ENCODE measurements around the gene TREML1. TPM values are rescaled to one million over a fixed set of nuclear protein-coding genes. Genes with fewer than 3 reads are reported as not detected.

TREML1 gene
- total and polyA plus RNA-seq, 2 of the 8 experiments (the other 6 are each of a cell fraction or from before 2014, with no cell fraction given): 0.08 TPM; not detected in 1

- Histone ChIP-seq H2BK5ac (ENCODE audit: low read depth, low read length) (no peak overlapping the region), H3K9ac (replicated peaks in 1 of 4; ENCODE audit: extremely low read depth in 1 of 4, low read depth in 3 of 4, low read length in 3 of 4) (no peak overlapping the region), H3K18ac (ENCODE audit: extremely low read depth, low read length) (no peak overlapping the region), H2AFZ (ENCODE audit: low read length) (no peak overlapping the region), H3K27ac (ENCODE audit: low read depth, low read length) (no peak overlapping the region), H3K9me3 (ENCODE audit: insufficient read depth in 2 of 2, low read depth in 1 of 2, low read length in 1 of 2) (no peaks in the 10 kb centered on the region), H3K4ac (replicated peaks; ENCODE audit: insufficient read length, low read depth, low read length) (no peak overlapping the region), H3K23ac (ENCODE audit: insufficient read length) (no peak overlapping the region), H3K79me1 (ENCODE audit: low read depth, low read length) (no peaks in the 10 kb centered on the region), H2BK15ac (ENCODE audit: low read length) (no peak overlapping the region), H4K91ac (replicated peaks; ENCODE audit: insufficient read length, low read length) (no peak overlapping the region), H3K14ac (ENCODE audit: insufficient read length) (no peak overlapping the region), H3K4me2 (ENCODE audit: insufficient read depth in 1 of 2, low read depth in 2 of 2, low read length in 2 of 2) (no peak overlapping the region), H2BK120ac (replicated peaks; ENCODE audit: low read depth, low read length) (no peak overlapping the region), H3K4me3 (ENCODE audit: extremely low read depth in 1 of 4, insufficient read depth in 2 of 4, low read depth in 3 of 4, low read length in 4 of 4) (no peak overlapping the region), H4K8ac (ENCODE audit: extremely low read depth, insufficient read depth, low read length) (no peak overlapping the region), H3K4me1 (replicated peaks in 1 of 4; ENCODE audit: control insufficient read depth in 3 of 4, insufficient read depth in 4 of 4, low read length in 3 of 4) (peaks cover 0 to 6% (median 0%) of the 10 kb centered on the region in 4 experiments; a peak in 1 of 7 replicates), H2BK12ac (ENCODE audit: low read depth, low read length) (no peak overlapping the region), H3K23me2 (ENCODE audit: low read depth, low read length) (no peaks in the 10 kb centered on the region), H4K20me1 (replicated peaks in 1 of 2; ENCODE audit: control insufficient read depth in 1 of 2, insufficient read depth in 2 of 2, low read length in 2 of 2) (no peaks in the 10 kb centered on the region), H3K56ac (replicated peaks; ENCODE audit: insufficient read length, low read depth, low read length) (no peak overlapping the region), H4K5ac (ENCODE audit: insufficient read length, low read depth, low read length) (no peak overlapping the region), H3K79me2 (ENCODE audit: control insufficient read depth in 1 of 2, insufficient read depth in 2 of 2, low read length in 2 of 2) (no peaks in the 10 kb centered on the region), H3K27me3 (replicated peaks in 1 of 4; ENCODE audit: control insufficient read depth in 3 of 4, extremely low read depth in 1 of 4, insufficient read depth in 3 of 4, low read length in 3 of 4) (no peaks in the 10 kb centered on the region), H2AK5ac (ENCODE audit: low read depth, low read length) (no peak overlapping the region), H2BK20ac (ENCODE audit: low read length) (no peak overlapping the region), H3K36me3 (ENCODE audit: control insufficient read depth in 2 of 4, insufficient read depth in 4 of 4, low read length in 3 of 4) (no peaks in the 10 kb centered on the region)
- FAIRE-seq (no peak), DNase-seq (ENCODE audit: low read depth in 1 of 2, low spot score in 2 of 2) (no peak)
- POLR2A ChIA-PET (ENCODE audit: partially characterized antibody): interaction anchor here (0.7 kb wide), 1 partner anchor 8 kb away, joined by 3 read pairs; no protein-coding TSS in a partner anchor
- no peak for TF ChIP-seq NRF1 (IDR thresholded peaks at IDR 0.05; ENCODE audit: low read depth, low read length)
- CTCF ChIA-PET (ENCODE audit: partially characterized antibody): interaction anchor here (1.2 kb wide), 1 partner anchor 24 kb away, joined by 4 read pairs; no protein-coding TSS in a partner anchor
- WGBS, 2 experiments (ENCODE audit: extremely low coverage in 1 of 2, insufficient coverage in 1 of 2, insufficient read length in 1 of 2, insufficient replicate concordance in 2 of 2, low coverage in 1 of 2, low lambda C conversion rate in 2 of 2, missing lambda C conversion rate in 1 of 2): 96% methylated on average over 6 of the region's 6 CpGs; no CpG with 5 or more reads in 1 of the 2 experiments
Measured at GRCh38 chr6:41156771-41157170, 2.6 kb upstream of the TREML1 start.
